Hepatocyte (in vitro differentiated cells): ENCODE data around the gene ASIC2.

Experiments used
- EZH2 ChIP-seq: fragments of 200-600 bp; sonication (generic); IDR thresholded peaks from 2 replicates; pipeline ENCODE4 v1.6.1; 2016; ENCODE audit warnings: antibody characterized with exemption, mild to moderate bottlenecking, borderline replicate concordance
- TF ChIP-seq, protein P1 (sequence below): fragments of 200-600 bp; sonication (generic); IDR thresholded peaks from 2 replicates; pipeline ENCODE4 v1.5.1; 2016; ENCODE audit warnings: antibody characterized with exemption, mild to moderate bottlenecking; ENCODE audit not compliant: poor library complexity

DNA sequence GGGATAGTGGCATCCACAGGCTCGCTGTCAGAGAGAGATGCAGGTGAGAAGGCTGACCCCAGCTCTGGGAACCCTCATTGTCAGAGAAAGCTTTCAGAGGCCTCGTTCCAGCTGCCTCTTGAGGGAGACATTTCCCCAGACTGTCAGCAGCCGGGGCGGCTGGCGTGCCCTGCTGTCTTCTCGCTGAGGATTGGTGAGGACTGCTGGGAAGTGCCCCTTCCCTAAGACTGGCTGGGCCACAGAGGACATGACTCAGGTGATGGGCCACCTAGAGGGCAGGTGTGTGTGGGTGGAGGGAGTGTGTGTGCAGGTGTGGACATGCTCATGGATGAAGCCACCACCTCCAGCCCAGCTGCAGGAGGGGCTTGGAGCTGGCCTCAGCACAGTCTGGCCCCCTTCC lies 276.2 kb downstream of the ASIC2 start:
- TF ChIP-seq, protein P1, sequence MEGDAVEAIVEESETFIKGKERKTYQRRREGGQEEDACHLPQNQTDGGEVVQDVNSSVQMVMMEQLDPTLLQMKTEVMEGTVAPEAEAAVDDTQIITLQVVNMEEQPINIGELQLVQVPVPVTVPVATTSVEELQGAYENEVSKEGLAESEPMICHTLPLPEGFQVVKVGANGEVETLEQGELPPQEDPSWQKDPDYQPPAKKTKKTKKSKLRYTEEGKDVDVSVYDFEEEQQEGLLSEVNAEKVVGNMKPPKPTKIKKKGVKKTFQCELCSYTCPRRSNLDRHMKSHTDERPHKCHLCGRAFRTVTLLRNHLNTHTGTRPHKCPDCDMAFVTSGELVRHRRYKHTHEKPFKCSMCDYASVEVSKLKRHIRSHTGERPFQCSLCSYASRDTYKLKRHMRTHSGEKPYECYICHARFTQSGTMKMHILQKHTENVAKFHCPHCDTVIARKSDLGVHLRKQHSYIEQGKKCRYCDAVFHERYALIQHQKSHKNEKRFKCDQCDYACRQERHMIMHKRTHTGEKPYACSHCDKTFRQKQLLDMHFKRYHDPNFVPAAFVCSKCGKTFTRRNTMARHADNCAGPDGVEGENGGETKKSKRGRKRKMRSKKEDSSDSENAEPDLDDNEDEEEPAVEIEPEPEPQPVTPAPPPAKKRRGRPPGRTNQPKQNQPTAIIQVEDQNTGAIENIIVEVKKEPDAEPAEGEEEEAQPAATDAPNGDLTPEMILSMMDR: no peak
- TF ChIP-seq EZH2: no peak
